Body of pancreas (tissue), 4 donors: Measurements from ENCODE around the gene TTF1. TPM values are rescaled to one million over a fixed set of nuclear protein-coding genes. Genes with fewer than 3 reads are reported as not detected.

Experiments used
- ATAC-seq: fragments of 150-250 bp; one replicate; pipeline ENCODE4 v1.9.1; 2016
- DNase-seq, 4 donors: peaks; one replicate each; pipeline ENCODE4 v3.0.0-alpha.2; 2019
- H3K27ac ChIP-seq, 4 donors: fragments of 200-600 bp; sonication (generic); 1 replicate in 3 of 4; 2 replicates in 1 of 4; pipeline versions ENCODE4 v1.5.1 to v1.6.1; 2016 to 2019; ENCODE audit warnings: mild to moderate bottlenecking in 1 of 4, mixed read lengths in 1 of 4, moderate library complexity in 1 of 4
- H3K27me3 ChIP-seq, 2 donors: fragments of 200-600 bp; sonication (generic); one replicate each; pipeline ENCODE4 v1.6.0; 2016; ENCODE audit warnings: mild to moderate bottlenecking in 1 of 2
- H3K36me3 ChIP-seq, 2 donors: fragments of 200-600 bp; sonication (generic); replicated peaks in 1 of 2; 2 replicates each; pipeline ENCODE4 v1.5.1; 2016; ENCODE audit warnings: low read depth in 2 of 2; ENCODE audit not compliant: insufficient read depth in 1 of 2
- H3K4me1 ChIP-seq: fragments of 200-600 bp; sonication (generic); one replicate; pipeline ENCODE4 v1.6.0; 2016
- H3K4me3 ChIP-seq, 2 donors: fragments of 200-600 bp; sonication (generic); 1 replicate in 1 of 2; 2 replicates in 1 of 2; pipeline ENCODE4 v1.5.1; 2016 to 2019
- H3K9me3 ChIP-seq, 3 donors: fragments of 200-600 bp; sonication (generic); 1 replicate in 2 of 3; 2 replicates in 1 of 3; pipeline ENCODE4 v1.5.1; 2016
- CTCF ChIP-seq, 7 experiments: fragments of 450-650 bp in 4 of 7; fragments of 200-600 bp in 3 of 7; sonication (generic) in 3 of 7; IDR thresholded peaks; one replicate each; pipeline ENCODE4 v1.5.1; 2016 to 2019; ENCODE audit warnings: antibody characterized with exemption in 7 of 7
- POLR2A ChIP-seq, 3 donors: fragments of 450-650 bp; IDR thresholded peaks; one replicate each; pipeline ENCODE4 v1.6.1; 2016; ENCODE audit warnings: antibody characterized with exemption in 3 of 3, mild to moderate bottlenecking in 2 of 3
- WGBS, 2 donors: methylation state at CpG; one replicate each; pipeline ENCODE4 v1.1.5; 2017; 5-methylcytosine and 5-hydroxymethylcytosine counted together
- intact Hi-C: fragments of 100-400 bp; cut with DNase I; formaldehyde crosslinking; loops from one replicate; pipeline ENCODE4 v1.15.1; 2023
- total RNA-seq, 2 donors: library from RNA; depleted of rRNA; stranded (reverse); fragments of >200 nt; gene quantifications; one replicate each; pipeline ENCODE4 v1.1.0, GENCODE V29; 2016

Gene TTF1
- total RNA-seq, 2 donors from 2014 or later: 7.5 to 27.7 TPM

DNA sequence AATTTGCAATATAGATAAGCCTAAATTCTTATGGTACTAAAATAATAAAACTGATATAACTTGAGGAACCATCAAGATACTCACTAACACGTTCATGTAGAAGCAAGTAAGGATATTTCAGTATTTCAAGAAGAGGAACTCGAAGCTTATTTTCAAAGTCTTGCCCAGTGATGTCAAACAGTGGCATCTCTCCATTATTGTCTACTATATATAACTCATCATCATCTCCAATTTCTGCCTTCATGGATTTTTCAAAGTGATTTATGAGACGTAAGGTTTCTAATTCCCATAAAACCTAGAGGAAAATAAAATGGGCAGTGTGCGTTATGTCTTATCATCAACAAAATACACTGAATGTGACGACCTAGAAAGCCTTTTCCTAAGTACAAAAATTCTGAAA is 60.5 kb downstream of the TTF1 start:
- no peaks in the 10 kb centered on the region for H3K4me1 ChIP-seq
- no peak for ATAC-seq
- DNase-seq: no peak
- intact Hi-C loops: no loop called here
- no peaks in the 10 kb centered on the region for H3K9me3 ChIP-seq
- no peak overlapping the region for H3K27ac ChIP-seq
- H3K27me3 ChIP-seq: no peaks in the 10 kb centered on the region
- no peak overlapping the region for H3K4me3 ChIP-seq
- peaks cover 6 to 50% of the 10 kb centered on the region in 2 donors for H3K36me3 ChIP-seq
- no peak for TF ChIP-seq CTCF (IDR thresholded peaks at IDR 0.05)
- TF ChIP-seq POLR2A (IDR thresholded peaks at IDR 0.05): no peak
- WGBS, 2 donors: 85 to 89% methylated on average over 5 of the region's 5 CpGs

- peaks cover 6 to 44% of the 10 kb centered on the region in 2 donors for H3K36me3 ChIP-seq
- no peaks in the 10 kb centered on the region for H3K4me1 ChIP-seq
- no peak overlapping the region for H3K27ac ChIP-seq
- H3K4me3 ChIP-seq: no peak overlapping the region
- WGBS, 2 donors: 90 to 96% methylated on average over 9 of the region's 9 CpGs
- no peaks in the 10 kb centered on the region for H3K27me3 ChIP-seq
- ATAC-seq (no peak), DNase-seq (no peak)
- no peak for TF ChIP-seq CTCF (IDR thresholded peaks at IDR 0.05)
- no peak for TF ChIP-seq POLR2A (IDR thresholded peaks at IDR 0.05)
- H3K9me3 ChIP-seq: no peaks in the 10 kb centered on the region
- intact Hi-C loops: no loop called here
Measured at GRCh38 chr9:132341177-132341840, 65.3 kb downstream of the TTF1 start.

GRCh38 chr9:132334364-132334763 is 72.3 kb downstream of the TTF1 start:
- peaks cover 7 to 54% of the 10 kb centered on the region in 2 donors for H3K36me3 ChIP-seq
- intact Hi-C loops: no loop called here
- WGBS, 2 donors: 98% methylated on average over 3 of the region's 3 CpGs

DNA sequence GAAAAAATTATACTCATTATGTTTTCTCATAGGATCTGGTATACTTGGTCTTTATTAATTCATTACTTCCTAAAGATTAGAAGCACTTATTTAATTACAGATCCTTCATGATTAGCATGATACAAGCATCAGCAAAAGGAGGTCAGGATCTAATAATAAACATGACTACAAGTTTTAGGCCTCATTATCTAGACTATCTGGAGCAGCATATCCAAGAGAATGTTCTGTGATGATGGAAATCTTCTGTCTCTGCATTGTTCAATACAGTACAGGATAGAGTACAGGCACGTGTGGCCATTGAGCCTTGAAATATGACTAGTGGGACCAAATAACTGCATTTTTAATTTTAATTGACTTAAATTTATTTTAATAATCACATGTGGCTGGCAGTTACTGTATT is 73.1 kb downstream of the TTF1 start:
- intact Hi-C loops: no loop called here
- no peak for DNase-seq
- 86 to 93% methylated on average over 1 of the region's 1 CpG for WGBS, 2 donors

More at GRCh38 chr9:132334364-132334763, 72.3 kb downstream of the TTF1 start:
- DNase-seq (no peak), ATAC-seq (no peak)
- Histone ChIP-seq H3K4me1 (no peaks in the 10 kb centered on the region), H3K4me3 (no peak overlapping the region), H3K27me3 (no peaks in the 10 kb centered on the region), H3K27ac (no peak overlapping the region), H3K9me3 (no peaks in the 10 kb centered on the region)
- no peak for TF ChIP-seq CTCF (IDR thresholded peaks at IDR 0.05)
- TF ChIP-seq POLR2A (IDR thresholded peaks at IDR 0.05): no peak

More for the DNA sequence above, 73.1 kb downstream of the TTF1 start:
- Histone ChIP-seq H3K27ac (no peak overlapping the region), H3K36me3 (peaks cover 7 to 56% of the 10 kb centered on the region in 2 donors), H3K4me1 (no peaks in the 10 kb centered on the region), H3K4me3 (no peak overlapping the region), H3K9me3 (no peaks in the 10 kb centered on the region), H3K27me3 (no peaks in the 10 kb centered on the region)
- TF ChIP-seq POLR2A (IDR thresholded peaks at IDR 0.05) (no peak), CTCF (IDR thresholded peaks at IDR 0.05) (no peak)
- ATAC-seq: no peak
